ENCODE measurements around the gene SGMS1. TPM values are rescaled to one million over a fixed set of nuclear protein-coding genes. Genes with fewer than 3 reads are reported as not detected.

SGMS1 gene
- total and polyA plus RNA-seq, 2 donors (not counting 3 experiments of a cell fraction or from before 2014, with no cell fraction given) = 9.7 to 23.7 TPM

DNA sequence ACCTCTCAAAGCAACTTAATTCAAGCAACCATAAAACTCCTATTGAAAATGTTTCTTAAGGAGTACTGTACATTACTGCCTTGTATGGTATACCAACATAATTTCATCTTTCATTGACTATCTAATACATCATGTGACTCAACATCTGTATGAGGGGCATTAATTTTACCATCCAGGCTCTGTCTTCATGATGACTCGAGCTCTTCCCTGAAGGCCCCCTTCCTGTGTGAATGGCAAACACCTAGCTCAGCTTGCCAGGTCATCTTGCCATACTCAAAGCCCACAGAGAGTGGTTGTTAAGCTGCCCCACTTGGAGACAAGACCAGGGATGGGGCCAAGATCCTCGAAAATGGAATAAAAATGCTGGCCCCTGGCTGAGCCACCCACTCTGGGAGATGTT is 82.4 kb downstream of the SGMS1 start:
- Histone ChIP-seq H3K27me3 (ENCODE audit: control insufficient read depth in 2 of 2, insufficient read depth in 2 of 2, low read length in 2 of 2) (no peaks in the 10 kb centered on the region), H3K9me1 (replicated peaks; ENCODE audit: control insufficient read depth, extremely low read depth, insufficient read depth, low read length) (no peaks in the 10 kb centered on the region), H4K20me1 (replicated peaks; ENCODE audit: control insufficient read depth, extremely low read depth, insufficient read depth, low read length) (no peaks in the 10 kb centered on the region), H3K36me3 (ENCODE audit: control insufficient read depth in 2 of 2, extremely low read depth in 1 of 2, insufficient read depth in 2 of 2, low read length in 2 of 2) (no peaks in the 10 kb centered on the region), H3K79me2 (ENCODE audit: control insufficient read depth, insufficient read depth, low read length) (no peaks in the 10 kb centered on the region), H3K27ac (ENCODE audit: insufficient read depth, low read depth, low read length) (no peak overlapping the region), H3K4me3 (replicated peaks in 1 of 3; ENCODE audit: insufficient read depth in 1 of 3, low read depth in 1 of 3, low read length in 3 of 3) (no peak overlapping the region), H3K4me1 (ENCODE audit: control insufficient read depth, extremely low read depth, insufficient read depth, low read length) (peaks cover 14% of the 10 kb centered on the region), H3K9me3 (replicated peaks; ENCODE audit: control insufficient read depth, insufficient read depth, low read length) (no peaks in the 10 kb centered on the region), H3K9ac (replicated peaks; ENCODE audit: extremely low read depth, insufficient read depth, low read length) (no peak overlapping the region), H2AFZ (ENCODE audit: low read depth, low read length) (no peak overlapping the region), H3K4me2 (ENCODE audit: insufficient read depth, low read length) (no peak overlapping the region)
- FAIRE-seq (no peak), DNase-seq (ENCODE audit: low read depth, low spot score) (no peak)
- intact Hi-C loops (cut with micrococcal nuclease) (no loop called here), dilution Hi-C loops (cut with MboI; ENCODE audit: extremely low pct_ligation_motif_present, low sequenced_read_pairs) (no loop called here)
- no peak for TF ChIP-seq POLR2A (IDR thresholded peaks at IDR 0.05; ENCODE audit: low read depth, low read length)
- no peak for TF ChIP-seq POLR2AphosphoS5 (IDR thresholded peaks at IDR 0.05; ENCODE audit: insufficient read depth, low read depth, low read length)
- TF ChIP-seq FOS (IDR thresholded peaks at IDR 0.05; ENCODE audit: borderline replicate concordance, insufficient read depth, low read length) = no peak
- ChIA-PET CTCF (no interaction called here), POLR2A (no interaction called here)
- BruUV-seq (replicated peaks) = no TSS peak

DNA sequence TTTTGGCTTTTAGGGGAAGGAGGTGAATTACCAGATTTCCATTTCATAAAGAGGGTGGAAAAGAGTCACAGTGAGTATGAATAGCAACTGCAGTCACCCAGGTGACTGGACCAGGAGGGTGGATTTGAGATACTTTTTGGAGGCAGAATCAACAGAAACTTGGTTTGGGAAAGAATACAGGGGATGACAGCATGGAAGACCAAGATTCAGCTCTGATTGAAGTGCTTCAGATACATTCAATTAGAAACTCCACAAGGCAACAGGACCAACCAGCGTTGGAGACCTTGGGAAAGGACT is 83.0 kb downstream of the SGMS1 start:
- no TSS peak for BruUV-seq (replicated peaks)
- Histone ChIP-seq H3K4me1 (ENCODE audit: control insufficient read depth, extremely low read depth, insufficient read depth, low read length) (peaks cover 14% of the 10 kb centered on the region), H3K4me2 (ENCODE audit: insufficient read depth, low read length) (no peak overlapping the region), H4K20me1 (replicated peaks; ENCODE audit: control insufficient read depth, extremely low read depth, insufficient read depth, low read length) (no peaks in the 10 kb centered on the region), H3K9me1 (replicated peaks; ENCODE audit: control insufficient read depth, extremely low read depth, insufficient read depth, low read length) (no peaks in the 10 kb centered on the region), H3K27ac (ENCODE audit: insufficient read depth, low read depth, low read length) (no peak overlapping the region), H3K9me3 (replicated peaks; ENCODE audit: control insufficient read depth, insufficient read depth, low read length) (no peaks in the 10 kb centered on the region), H3K79me2 (ENCODE audit: control insufficient read depth, insufficient read depth, low read length) (no peaks in the 10 kb centered on the region), H3K36me3 (ENCODE audit: control insufficient read depth in 2 of 2, extremely low read depth in 1 of 2, insufficient read depth in 2 of 2, low read length in 2 of 2) (no peaks in the 10 kb centered on the region), H3K4me3 (replicated peaks in 1 of 3; ENCODE audit: insufficient read depth in 1 of 3, low read depth in 1 of 3, low read length in 3 of 3) (no peak overlapping the region), H3K27me3 (ENCODE audit: control insufficient read depth in 2 of 2, insufficient read depth in 2 of 2, low read length in 2 of 2) (no peaks in the 10 kb centered on the region), H2AFZ (ENCODE audit: low read depth, low read length) (no peak overlapping the region), H3K9ac (replicated peaks; ENCODE audit: extremely low read depth, insufficient read depth, low read length) (no peak overlapping the region)
- TF ChIP-seq MAX (IDR thresholded peaks at IDR 0.05; ENCODE audit: insufficient read depth, insufficient read length) = no peak
- no peak for TF ChIP-seq POLR2A (IDR thresholded peaks at IDR 0.05; ENCODE audit: low read depth, low read length)
- TF ChIP-seq, protein P1, sequence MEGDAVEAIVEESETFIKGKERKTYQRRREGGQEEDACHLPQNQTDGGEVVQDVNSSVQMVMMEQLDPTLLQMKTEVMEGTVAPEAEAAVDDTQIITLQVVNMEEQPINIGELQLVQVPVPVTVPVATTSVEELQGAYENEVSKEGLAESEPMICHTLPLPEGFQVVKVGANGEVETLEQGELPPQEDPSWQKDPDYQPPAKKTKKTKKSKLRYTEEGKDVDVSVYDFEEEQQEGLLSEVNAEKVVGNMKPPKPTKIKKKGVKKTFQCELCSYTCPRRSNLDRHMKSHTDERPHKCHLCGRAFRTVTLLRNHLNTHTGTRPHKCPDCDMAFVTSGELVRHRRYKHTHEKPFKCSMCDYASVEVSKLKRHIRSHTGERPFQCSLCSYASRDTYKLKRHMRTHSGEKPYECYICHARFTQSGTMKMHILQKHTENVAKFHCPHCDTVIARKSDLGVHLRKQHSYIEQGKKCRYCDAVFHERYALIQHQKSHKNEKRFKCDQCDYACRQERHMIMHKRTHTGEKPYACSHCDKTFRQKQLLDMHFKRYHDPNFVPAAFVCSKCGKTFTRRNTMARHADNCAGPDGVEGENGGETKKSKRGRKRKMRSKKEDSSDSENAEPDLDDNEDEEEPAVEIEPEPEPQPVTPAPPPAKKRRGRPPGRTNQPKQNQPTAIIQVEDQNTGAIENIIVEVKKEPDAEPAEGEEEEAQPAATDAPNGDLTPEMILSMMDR (IDR thresholded peaks at IDR 0.05; ENCODE audit: extremely low read depth in 1 of 2, insufficient read depth in 1 of 2, low read depth in 1 of 2, low read length in 2 of 2) = no peak
- TF ChIP-seq JUN (IDR thresholded peaks at IDR 0.05; ENCODE audit: borderline replicate concordance, insufficient read depth, insufficient read length, low read depth) = no peak
- TF ChIP-seq EZH2 (IDR thresholded peaks at IDR 0.05; ENCODE audit: borderline replicate concordance, low read depth, low read length, severe bottlenecking) = no peak
- no peak for TF ChIP-seq FOS (IDR thresholded peaks at IDR 0.05; ENCODE audit: borderline replicate concordance, insufficient read depth, low read length)
- no peak for TF ChIP-seq MYC (IDR thresholded peaks at IDR 0.05; ENCODE audit: low read depth, low read length)
- TF ChIP-seq POLR2AphosphoS5 (IDR thresholded peaks at IDR 0.05; ENCODE audit: insufficient read depth, low read depth, low read length) = no peak
- TF ChIP-seq GATA2 (IDR thresholded peaks at IDR 0.05; ENCODE audit: insufficient read depth, insufficient read length, low read depth, low read length) = no peak
- CTCF ChIA-PET = no interaction called here
- intact Hi-C loops (cut with micrococcal nuclease) (no loop called here), dilution Hi-C loops (cut with MboI; ENCODE audit: extremely low pct_ligation_motif_present, low sequenced_read_pairs) (no loop called here)
- no peak for DNase-seq (ENCODE audit: low read depth, low spot score)
- FAIRE-seq = no peak
- POLR2A ChIA-PET = no interaction called here

All from endothelial cell of umbilical vein (primary cell).